Right cardiac atrium (tissue), 5 donors: Measurements from ENCODE around the gene MICB. TPM values are rescaled to one million over a fixed set of nuclear protein-coding genes. Genes with fewer than 3 reads are reported as not detected.
A peak's percentile ranks its signal among the peaks of the same experiment; 100 is the strongest.

Experiments used
- ATAC-seq, 2 donors: fragments of 200-7000 bp; cut with Tn5 transposase; one replicate each; pipeline versions ENCODE4 v1.8.0 to v1.9.1; 2020; ENCODE audit warnings: moderate library complexity in 2 of 2, mild to moderate bottlenecking in 1 of 2
- DNase-seq, 3 donors: peaks; one replicate each; pipeline ENCODE4 v3.0.0-alpha.2; 2020
- H3K27ac ChIP-seq: one replicate; pipeline ENCODE4 v1.5.1; 2013; ENCODE audit warnings: mild to moderate bottlenecking, low read length, control low read depth, moderate library complexity
- H3K27me3 ChIP-seq: one replicate; pipeline ENCODE4 v1.6.1; 2013; ENCODE audit not compliant: control insufficient read depth, insufficient read depth
- H3K4me1 ChIP-seq: one replicate; pipeline ENCODE4 v1.6.1; 2013; ENCODE audit warnings: low read length; ENCODE audit not compliant: control insufficient read depth, insufficient read depth
- H3K4me3 ChIP-seq: one replicate; pipeline ENCODE4 v1.5.1; 2013; ENCODE audit warnings: low read length, control low read depth
- H3K9me3 ChIP-seq: one replicate; pipeline ENCODE4 v1.6.1; 2013; ENCODE audit warnings: low read length; ENCODE audit not compliant: control insufficient read depth
- WGBS: extraction: QIAGEN DNeasy Blood & Tissue Kit; methylation state at CpG from one replicate; pipeline ENCODE4 v1.1.7; 2013; 5-methylcytosine and 5-hydroxymethylcytosine counted together
- intact Hi-C, 4 donors: fragments of 100-400 bp; cut with DNase I; formaldehyde crosslinking; loops; one replicate each; pipeline versions ENCODE4 v1.11.0 to v1.14.0; 2022 to 2023
- polyA plus RNA-seq: library from polyadenylated mRNA; stranded (reverse); fragments of 200-250 nt; gene quantifications from one replicate; pipeline ENCODE4 v1.2.3, GENCODE V29; 2013
- total RNA-seq, 4 donors: library from RNA; stranded (reverse); fragmentation: NEBNext Ultra II Directional; extraction: Animal tissue kit (Norgen Biotek cat#: 25700); gene quantifications; one replicate each; pipeline ENCODE4 v1.2.1, GENCODE V29; 2021
- donor health status: healthy with polysubstance abuse.
- donor health status: DM: no; HTN: yes; CAD: no.
- donor health status: DM: no; HTN: no; CAD: no.
- donor health status: DM: no; HTN: yes; CAD: no; lungs with severe emphysema.
- donor health status: DM: yes; HTN: yes; CAD: no.

Gene MICB
- total and polyA plus RNA-seq, 5 donors, result 1.2 to 1.8 (median 1.6) TPM

GRCh38 chr6:31532644-31533454, 34.9 kb downstream of the MICB start:
- H3K27me3 ChIP-seq, result no peaks in the 10 kb centered on the region
- 48% methylated on average over 9 of the region's 9 CpGs for WGBS
- intact Hi-C loops, result loop anchor here in 1 of 4 donors (5.0 kb wide), 1 partner anchor 41 kb away; no protein-coding TSS in a partner anchor
- no peak overlapping the region for H3K4me3 ChIP-seq
- DNase-seq (no peak), ATAC-seq (no peak)
- H3K27ac ChIP-seq, result no peak overlapping the region
- no peaks in the 10 kb centered on the region for H3K9me3 ChIP-seq
- no peaks in the 10 kb centered on the region for H3K4me1 ChIP-seq

GRCh38 chr6:31533455-31533841, 35.5 kb downstream of the MICB start:
- no peak for ATAC-seq
- WGBS, result 94% methylated on average over 1 of the region's 1 CpG
- no peak for DNase-seq
- Histone ChIP-seq H3K4me1 (no peaks in the 10 kb centered on the region), H3K27me3 (no peaks in the 10 kb centered on the region), H3K9me3 (no peaks in the 10 kb centered on the region), H3K4me3 (no peak overlapping the region), H3K27ac (no peak overlapping the region)
- intact Hi-C loops, result loop anchor here in 1 of 4 donors (5.0 kb wide), 1 partner anchor 41 kb away; no protein-coding TSS in a partner anchor

DNA sequence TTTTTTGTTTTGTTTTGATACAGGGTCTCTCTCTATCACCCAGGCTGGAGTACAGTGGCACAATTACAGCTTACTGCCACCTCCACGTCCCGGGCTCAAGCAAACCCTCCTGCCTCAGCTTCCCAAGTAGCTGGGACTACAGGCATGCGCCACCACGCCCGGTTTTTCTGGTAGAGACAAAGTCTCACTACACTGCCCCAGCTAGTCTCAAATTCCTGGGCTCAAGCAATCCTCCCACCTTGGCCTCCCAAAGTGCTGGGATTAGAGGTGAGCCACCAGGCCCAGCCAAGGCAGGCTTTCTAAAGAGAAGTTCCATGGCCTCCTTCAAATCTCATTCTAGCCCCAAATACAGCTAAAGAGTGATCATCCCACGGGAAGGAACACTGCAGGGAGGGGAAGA, 36.1 kb downstream of the MICB start:
- no peak for ATAC-seq

GRCh38 chr6:31534521-31535040, 36.6 kb downstream of the MICB start:
- ATAC-seq (no peak), DNase-seq (no peak)
- 87% methylated on average over 24 of the region's 24 CpGs for WGBS
- H3K9me3 ChIP-seq, result no peaks in the 10 kb centered on the region
- H3K27ac ChIP-seq, result no peak overlapping the region
- intact Hi-C loops, result loop anchor here in 1 of 4 donors (5.0 kb wide), 1 partner anchor 42 kb away; no protein-coding TSS in a partner anchor
- no peaks in the 10 kb centered on the region for H3K4me1 ChIP-seq
- no peaks in the 10 kb centered on the region for H3K27me3 ChIP-seq
- no peak overlapping the region for H3K4me3 ChIP-seq

More for the DNA sequence above, 36.1 kb downstream of the MICB start:
- 87% methylated on average over 6 of the region's 6 CpGs for WGBS
- H3K27me3 ChIP-seq, result no peaks in the 10 kb centered on the region
- intact Hi-C loops, result loop anchor here in 1 of 4 donors (5.0 kb wide), 1 partner anchor 42 kb away; no protein-coding TSS in a partner anchor
- no peak overlapping the region for H3K4me3 ChIP-seq
- H3K4me1 ChIP-seq, result no peaks in the 10 kb centered on the region
- no peak overlapping the region for H3K27ac ChIP-seq
- no peak for DNase-seq
- no peaks in the 10 kb centered on the region for H3K9me3 ChIP-seq

- no peak for DNase-seq
- 38% methylated on average over 2 of the region's 2 CpGs for WGBS
- Histone ChIP-seq H3K27me3 (no peaks in the 10 kb centered on the region), H3K9me3 (no peaks in the 10 kb centered on the region), H3K27ac (no peak overlapping the region), H3K4me1 (peaks cover 5% of the 10 kb centered on the region), H3K4me3 (no peak overlapping the region)
- no peak for ATAC-seq
- intact Hi-C loops, result no loop called here
These were observed 37.8 kb downstream of the MICB start for GRCh38 chr6:31535538-31536324.

- Histone ChIP-seq H3K9me3 (no peaks in the 10 kb centered on the region), H3K27me3 (no peaks in the 10 kb centered on the region), H3K4me1 (peaks cover 5% of the 10 kb centered on the region), H3K27ac (no peak overlapping the region), H3K4me3 (no peak overlapping the region)
- WGBS, result 52% methylated on average over 6 of the region's 6 CpGs
- intact Hi-C loops, result no loop called here
- no peak for DNase-seq
- ATAC-seq, result no peak
These were observed 41.0 kb downstream of the MICB start for GRCh38 chr6:31538805-31539400.

- Histone ChIP-seq H3K27me3 (no peaks in the 10 kb centered on the region), H3K4me3 (peak overlapping the region; percentile 94), H3K9me3 (no peaks in the 10 kb centered on the region), H3K27ac (no peak overlapping the region), H3K4me1 (peaks cover 5% of the 10 kb centered on the region)
- ATAC-seq (no peak), DNase-seq (no peak)
- 9% methylated on average over 4 of the region's 4 CpGs for WGBS
- intact Hi-C loops, result no loop called here
These were observed 42.7 kb downstream of the MICB start for GRCh38 chr6:31540640-31541039.

- ATAC-seq (peak; percentile 20 to 53), DNase-seq (peak in 2 of 3 donors; percentile 51 to 70)
- H3K4me1 ChIP-seq, result peaks cover 5% of the 10 kb centered on the region
- H3K9me3 ChIP-seq, result no peaks in the 10 kb centered on the region
- peak overlapping the region; percentile 94 for H3K4me3 ChIP-seq
- intact Hi-C loops, result no loop called here
- WGBS, result 0% methylated on average over 21 of the region's 21 CpGs
- H3K27me3 ChIP-seq, result no peaks in the 10 kb centered on the region
- H3K27ac ChIP-seq, result peak overlapping the region; percentile 87
These were observed 43.2 kb downstream of the MICB start for GRCh38 chr6:31541059-31541657.

GRCh38 chr6:31541658-31542521, 43.9 kb downstream of the MICB start, which contains the start of gene DDX39B:
DDX39B (minus strand) TSS chr6:31542003; CDS start chr6:31540532, 1,471 bp downstream.
- peak; percentile 94 to 95 for ATAC-seq
- peak; percentile 96 to 98 (median 98) for DNase-seq
- under 1% methylated on average over 43 of the region's 43 CpGs for WGBS
- no peaks in the 10 kb centered on the region for H3K27me3 ChIP-seq
- peaks cover 5% of the 10 kb centered on the region for H3K4me1 ChIP-seq
- no peaks in the 10 kb centered on the region for H3K9me3 ChIP-seq
- H3K4me3 ChIP-seq, result peak within 1 kb of the TSS; percentile 94
- intact Hi-C loops, result no loop called here
- H3K27ac ChIP-seq, result peak within 1 kb of the TSS; percentile 93

- Histone ChIP-seq H3K4me1 (peaks cover 9% of the 10 kb centered on the region), H3K27ac (no peak overlapping the region), H3K9me3 (no peaks in the 10 kb centered on the region), H3K4me3 (no peak overlapping the region), H3K27me3 (no peaks in the 10 kb centered on the region)
- intact Hi-C loops, result no loop called here
- 95% methylated on average over 6 of the region's 6 CpGs for WGBS
- no peak for ATAC-seq
- no peak for DNase-seq
These were observed 45.7 kb downstream of the MICB start for GRCh38 chr6:31543639-31544038.
